ENCODE measurements around the gene TMEM190.
"Not testable (repeated sequence)": the region's sequence is repeated elsewhere in the genome, so short reads cannot be mapped to it uniquely, and the experiment has no call there.

The TMEM190 gene

DNA sequence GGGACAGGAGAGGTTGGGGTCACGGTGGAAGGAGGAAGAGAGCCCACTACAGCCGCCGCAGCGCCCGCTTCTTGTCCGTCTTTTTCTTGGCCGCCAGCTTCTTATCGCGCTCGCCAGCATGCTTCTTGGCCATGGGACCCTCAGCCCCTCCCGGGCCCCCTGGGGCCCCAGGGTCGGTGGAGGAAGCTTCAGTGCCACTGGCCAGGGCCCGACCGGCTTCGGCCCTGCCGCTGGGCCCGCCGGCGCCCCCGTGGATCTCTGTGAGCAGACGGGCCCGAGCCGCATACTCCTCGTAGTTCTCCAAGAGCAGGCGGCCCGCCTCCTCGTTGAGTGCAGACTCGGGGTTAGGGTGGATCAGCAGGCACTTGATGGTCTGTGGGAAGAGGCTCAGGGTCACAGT, 24.8 kb downstream of the TMEM190 start:
- H3K36me3 ChIP-seq (replicated peaks): peaks cover 58% of the 10 kb centered on the region
- H3K4me1 ChIP-seq: not testable (repeated sequence)

DNA sequence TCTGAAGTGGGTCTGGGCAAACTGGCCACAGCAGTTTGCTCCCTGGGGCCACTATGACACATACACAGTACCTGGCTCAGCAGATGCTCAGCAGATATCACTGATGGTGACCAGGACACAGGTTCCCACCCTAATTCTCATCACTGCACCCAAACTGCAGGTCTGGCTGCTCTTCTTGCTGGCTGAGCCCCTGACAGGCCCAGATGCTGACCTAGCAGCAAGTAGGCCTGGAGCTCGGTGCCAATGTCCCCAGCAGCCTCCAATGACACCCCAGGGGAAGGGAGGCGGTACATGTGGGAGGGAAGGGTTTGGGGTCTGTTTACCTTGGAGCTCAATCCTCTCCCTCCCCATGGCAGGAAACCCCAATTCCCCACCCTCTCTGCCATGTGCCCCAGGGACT, 25.9 kb downstream of the TMEM190 start:
- Histone ChIP-seq H3K4me1 (peaks cover 12% of the 10 kb centered on the region), H3K27me3 (ENCODE audit: low read depth) (no peaks in the 10 kb centered on the region), H3K9me3 (no peaks in the 10 kb centered on the region), H3K36me3 (replicated peaks) (peaks cover 68% of the 10 kb centered on the region), H3K4me3 (no peak overlapping the region)
- no peak for DNase-seq (ENCODE audit: low spot score in 2 of 2)
- in situ Hi-C loops (cut with MboI; ENCODE audit: low sequenced_read_pairs): no loop called here

More for the DNA sequence above, 24.8 kb downstream of the TMEM190 start:
- H3K27me3 ChIP-seq (ENCODE audit: low read depth); H3K4me3 ChIP-seq; DNase-seq (ENCODE audit: low spot score in 2 of 2); in situ Hi-C loops (cut with MboI; ENCODE audit: low sequenced_read_pairs); H3K9me3 ChIP-seq: not testable (repeated sequence)

- Histone ChIP-seq H3K36me3 (replicated peaks) (peaks cover 64% of the 10 kb centered on the region), H3K27me3 (ENCODE audit: low read depth) (no peaks in the 10 kb centered on the region), H3K4me1 (peaks cover 17% of the 10 kb centered on the region), H3K9me3 (peaks cover 4% of the 10 kb centered on the region; the same call in 1 of the 2 replicates), H3K4me3 (peak overlapping the region; percentile 94)
- DNase-seq (ENCODE audit: low spot score in 2 of 2): no peak
- in situ Hi-C loops (cut with MboI; ENCODE audit: low sequenced_read_pairs): no loop called here
Observed at GRCh38 chr19:55405638-55406037, 29.0 kb downstream of the TMEM190 start.

DNA sequence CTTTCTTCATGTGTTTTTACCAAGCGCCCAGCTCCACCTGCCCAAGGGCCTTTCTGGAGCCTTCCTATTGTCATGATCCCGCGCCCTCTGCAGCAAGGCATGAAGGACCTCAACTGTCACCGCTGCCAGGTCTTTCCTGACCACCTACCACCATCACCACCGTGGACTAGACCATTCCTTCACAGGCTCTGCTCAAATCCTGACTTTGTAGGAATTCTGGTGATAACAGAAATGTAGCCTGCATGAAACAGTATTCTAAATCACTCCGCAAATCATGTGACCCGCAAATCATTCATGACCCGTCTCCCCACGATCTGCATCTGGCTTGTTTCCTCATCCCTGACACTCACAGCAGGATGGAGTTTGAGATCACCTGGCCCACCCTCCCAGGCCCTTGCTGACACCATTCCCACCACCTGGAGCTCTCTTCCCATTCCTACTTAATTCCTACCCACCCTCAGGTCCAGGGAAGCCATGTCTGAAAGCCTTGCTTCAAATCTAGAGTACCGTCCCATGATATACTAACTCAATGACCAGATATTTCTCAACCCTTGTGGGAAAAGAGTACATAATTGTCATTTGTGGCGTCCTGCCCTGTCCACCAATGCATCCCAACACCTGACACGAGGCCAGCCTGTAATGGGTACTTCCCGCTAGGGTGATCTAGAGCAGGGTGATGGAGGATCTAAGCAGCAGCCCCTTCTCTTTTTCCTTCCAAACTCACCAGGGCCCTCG, 29.6 kb downstream of the TMEM190 start:
- H3K27me3 ChIP-seq (ENCODE audit: low read depth): no peaks in the 10 kb centered on the region
- no peak for DNase-seq (ENCODE audit: low spot score in 2 of 2)
- in situ Hi-C loops (cut with MboI; ENCODE audit: low sequenced_read_pairs): no loop called here
- H3K9me3 ChIP-seq: peaks cover 4% of the 10 kb centered on the region; the same call in 1 of the 2 replicates
- peaks cover 59% of the 10 kb centered on the region for H3K36me3 ChIP-seq (replicated peaks)
- H3K4me1 ChIP-seq: peaks cover 17% of the 10 kb centered on the region
- H3K4me3 ChIP-seq: peak overlapping the region; percentile 94

GRCh38 chr19:55406826-55407549, 30.4 kb downstream of the TMEM190 start:
- peaks cover 54% of the 10 kb centered on the region for H3K36me3 ChIP-seq (replicated peaks)
- DNase-seq (ENCODE audit: low spot score in 2 of 2): peak in 1 of 2 experiments; percentile 48
- in situ Hi-C loops (cut with MboI; ENCODE audit: low sequenced_read_pairs): no loop called here
- H3K4me3 ChIP-seq: peak overlapping the region; percentile 94
- H3K4me1 ChIP-seq: peaks cover 17% of the 10 kb centered on the region
- H3K27me3 ChIP-seq (ENCODE audit: low read depth): no peaks in the 10 kb centered on the region
- peaks cover 4% of the 10 kb centered on the region; the same call in 1 of the 2 replicates for H3K9me3 ChIP-seq

- H3K9me3 ChIP-seq; H3K27me3 ChIP-seq (ENCODE audit: low read depth); in situ Hi-C loops (cut with MboI; ENCODE audit: low sequenced_read_pairs); DNase-seq (ENCODE audit: low spot score in 2 of 2): not testable (repeated sequence)
- Histone ChIP-seq H3K4me3 (peak within 1 kb of the TSS; percentile 94), H3K36me3 (replicated peaks) (peaks cover 49% of the 10 kb centered on the region), H3K4me1 (peaks cover 17% of the 10 kb centered on the region)
Observed at GRCh38 chr19:55407550-55407799, 30.8 kb downstream of the TMEM190 start, which contains the start of gene UBE2S. Gene UBE2S (minus strand): TSS chr19:55407788. CDS start chr19:55407589, 199 bp downstream.

GRCh38 chr19:55407800-55408532, 31.3 kb downstream of the TMEM190 start:
- DNase-seq (ENCODE audit: low spot score in 2 of 2): peak; percentile 97 to 98
- in situ Hi-C loops (cut with MboI; ENCODE audit: low sequenced_read_pairs): no loop called here

GRCh38 chr19:55408533-55408872, 31.9 kb downstream of the TMEM190 start:
- in situ Hi-C loops (cut with MboI; ENCODE audit: low sequenced_read_pairs): no loop called here
- H3K36me3 ChIP-seq (replicated peaks): peaks cover 39% of the 10 kb centered on the region
- H3K4me3 ChIP-seq: peak overlapping the region; percentile 16
- H3K4me1 ChIP-seq: peaks cover 17% of the 10 kb centered on the region
- H3K27me3 ChIP-seq (ENCODE audit: low read depth): no peaks in the 10 kb centered on the region
- H3K9me3 ChIP-seq: peaks cover 4% of the 10 kb centered on the region; the same call in 1 of the 2 replicates
- no peak for DNase-seq (ENCODE audit: low spot score in 2 of 2)

More at GRCh38 chr19:55407800-55408532, 31.3 kb downstream of the TMEM190 start:
- peaks cover 4% of the 10 kb centered on the region; the same call in 1 of the 2 replicates for H3K9me3 ChIP-seq
- peak overlapping the region; percentile 94 for H3K4me3 ChIP-seq
- H3K36me3 ChIP-seq (replicated peaks): peaks cover 44% of the 10 kb centered on the region
- H3K27me3 ChIP-seq (ENCODE audit: low read depth): no peaks in the 10 kb centered on the region
- peaks cover 17% of the 10 kb centered on the region for H3K4me1 ChIP-seq

- Histone ChIP-seq H3K4me1 (peaks cover 17% of the 10 kb centered on the region), H3K36me3 (replicated peaks) (peaks cover 32% of the 10 kb centered on the region)
- in situ Hi-C loops (cut with MboI; ENCODE audit: low sequenced_read_pairs); H3K4me3 ChIP-seq; DNase-seq (ENCODE audit: low spot score in 2 of 2); H3K27me3 ChIP-seq (ENCODE audit: low read depth); H3K9me3 ChIP-seq: not testable (repeated sequence)
Observed at GRCh38 chr19:55409179-55409578, 32.6 kb downstream of the TMEM190 start.

DNA sequence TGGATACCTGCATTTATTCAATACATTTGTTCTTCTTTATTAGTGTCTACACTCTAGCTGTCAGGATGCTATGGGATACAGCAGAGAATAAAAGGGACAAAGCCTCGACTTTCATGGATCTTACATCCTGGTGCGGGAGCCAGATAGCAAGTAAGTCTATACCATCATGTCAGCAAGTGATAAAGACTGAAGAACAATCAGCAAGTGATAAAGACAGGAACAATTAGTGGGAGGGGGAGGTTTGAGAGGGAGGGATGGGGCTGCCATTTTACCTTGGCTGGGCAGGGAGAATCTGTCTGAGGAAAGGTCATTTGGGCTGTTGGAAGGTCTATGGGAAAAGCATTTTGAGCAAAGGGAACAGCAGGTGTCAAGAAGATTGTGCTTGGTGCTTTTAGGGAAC, 33.5 kb downstream of the TMEM190 start:
- Histone ChIP-seq H3K9me3 (peaks cover 4% of the 10 kb centered on the region; the same call in 1 of the 2 replicates), H3K27me3 (ENCODE audit: low read depth) (no peaks in the 10 kb centered on the region), H3K4me1 (peaks cover 17% of the 10 kb centered on the region), H3K36me3 (replicated peaks) (peaks cover 22% of the 10 kb centered on the region), H3K4me3 (no peak overlapping the region)
- no peak for DNase-seq (ENCODE audit: low spot score in 2 of 2)
- in situ Hi-C loops (cut with MboI; ENCODE audit: low sequenced_read_pairs): loop anchor here (10.0 kb wide), 1 partner anchor 195 kb away; no protein-coding TSS in a partner anchor

DNA sequence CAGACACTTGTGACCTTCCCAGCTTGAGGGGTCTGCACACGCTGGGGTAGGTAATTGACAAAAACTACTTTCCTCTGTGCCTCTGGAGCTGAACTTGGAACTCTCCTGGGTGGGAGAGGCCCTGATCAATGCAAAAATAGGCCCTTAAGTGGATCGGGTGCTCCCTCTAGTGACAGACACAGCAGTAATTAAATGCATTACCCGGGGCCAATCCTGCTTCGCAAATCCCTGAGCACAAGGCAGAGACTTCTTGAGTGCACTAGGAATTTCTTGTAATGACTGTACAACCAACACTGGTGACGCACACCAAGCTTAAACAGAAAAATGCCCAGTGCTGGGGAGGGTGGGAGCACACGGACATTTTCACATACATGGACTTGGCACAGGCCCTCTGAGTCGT, 41.6 kb downstream of the TMEM190 start:
- no peaks in the 10 kb centered on the region for H3K9me3 ChIP-seq
- in situ Hi-C loops (cut with MboI; ENCODE audit: low sequenced_read_pairs): loop anchor here (5.0 to 10.0 kb wide), 2 partner anchors 203 to 276 kb away; no protein-coding TSS in a partner anchor
- peak; percentile 70 to 82 for DNase-seq (ENCODE audit: low spot score in 2 of 2)

DNA sequence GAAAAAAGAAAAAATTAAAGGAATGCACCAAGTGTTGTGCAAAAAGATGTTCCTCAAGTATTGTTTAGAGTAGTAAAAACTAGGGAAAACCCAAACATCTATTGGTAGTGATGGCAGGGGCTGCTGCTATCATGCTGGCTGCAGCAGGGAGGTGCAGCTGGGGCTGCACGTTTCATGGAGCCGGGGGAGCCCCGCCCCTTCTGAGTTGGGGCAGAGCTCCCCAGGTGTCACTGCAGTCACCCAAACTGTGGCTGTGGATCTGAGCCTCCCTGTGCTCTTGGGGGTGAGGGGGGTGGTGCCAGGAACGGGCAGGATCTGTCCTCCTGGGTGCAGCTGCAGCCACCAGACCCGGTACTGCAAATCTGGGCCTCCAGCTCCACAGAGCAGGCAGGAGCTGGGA, 42.5 kb downstream of the TMEM190 start:
- no peak overlapping the region for H3K4me3 ChIP-seq
- DNase-seq (ENCODE audit: low spot score in 2 of 2): no peak
- in situ Hi-C loops (cut with MboI; ENCODE audit: low sequenced_read_pairs): loop anchor here (5.0 to 10.0 kb wide), 2 partner anchors 204 to 277 kb away; no protein-coding TSS in a partner anchor

More for the DNA sequence above, 41.6 kb downstream of the TMEM190 start:
- no peaks in the 10 kb centered on the region for H3K27me3 ChIP-seq (ENCODE audit: low read depth)
- H3K4me3 ChIP-seq: no peak overlapping the region
- H3K4me1 ChIP-seq: no peaks in the 10 kb centered on the region
- H3K36me3 ChIP-seq (replicated peaks): no peaks in the 10 kb centered on the region

GRCh38 chr19:55419624-55420236, 43.1 kb downstream of the TMEM190 start:
- H3K36me3 ChIP-seq (replicated peaks): no peaks in the 10 kb centered on the region
- no peaks in the 10 kb centered on the region for H3K9me3 ChIP-seq
- in situ Hi-C loops (cut with MboI; ENCODE audit: low sequenced_read_pairs): loop anchor here (5.0 to 10.0 kb wide), 2 partner anchors 205 to 277 kb away; no protein-coding TSS in a partner anchor
- no peaks in the 10 kb centered on the region; the same call in 1 of the 2 replicates for H3K27me3 ChIP-seq (ENCODE audit: low read depth)
- no peaks in the 10 kb centered on the region for H3K4me1 ChIP-seq
- no peak overlapping the region for H3K4me3 ChIP-seq
- DNase-seq (ENCODE audit: low spot score in 2 of 2): no peak

More for the DNA sequence above, 42.5 kb downstream of the TMEM190 start:
- no peaks in the 10 kb centered on the region for H3K27me3 ChIP-seq (ENCODE audit: low read depth)
- H3K36me3 ChIP-seq (replicated peaks): no peaks in the 10 kb centered on the region
- no peaks in the 10 kb centered on the region for H3K4me1 ChIP-seq
- H3K9me3 ChIP-seq: no peaks in the 10 kb centered on the region

All from HAP-1 (cell line).